Mesenchymal stem cell (in vitro differentiated cells and primary cell): ENCODE results near the gene PKP3.
"Not testable (repeated sequence)": the region's sequence is repeated elsewhere in the genome, so short reads cannot be mapped to it uniquely, and the experiment has no call there.

Source experiments
- DNase-seq: peaks from one replicate; pipeline ENCODE4 v3.0.0-alpha.2; 2013
- H2AFZ ChIP-seq: one replicate; pipeline ENCODE4 v1.6.1; 2013; ENCODE audit warnings: low read depth, mild to moderate bottlenecking, control low read depth, inconsistent platforms, low read length, moderate library complexity
- H2AK5ac ChIP-seq: 2 replicates; pipeline ENCODE4 v1.6.1; 2013; ENCODE audit warnings: low read length, moderate library complexity, mild to moderate bottlenecking, inconsistent platforms; ENCODE audit not compliant: severe bottlenecking
- H2BK120ac ChIP-seq: one replicate; pipeline ENCODE4 v1.6.1; 2013; ENCODE audit warnings: low read depth, mild to moderate bottlenecking, inconsistent platforms, low read length, moderate library complexity
- H2BK12ac ChIP-seq, 2 experiments: one replicate each; pipeline ENCODE4 v1.6.1; 2013; ENCODE audit warnings: inconsistent platforms in 2 of 2, low read length in 2 of 2, mild to moderate bottlenecking in 2 of 2, moderate library complexity in 2 of 2, control low read depth in 1 of 2
- H2BK15ac ChIP-seq: one replicate; pipeline ENCODE4 v1.6.1; 2013; ENCODE audit warnings: mild to moderate bottlenecking, low read depth, inconsistent platforms; ENCODE audit not compliant: poor library complexity, severe bottlenecking
- H2BK5ac ChIP-seq: 2 replicates; pipeline ENCODE4 v1.6.1; 2013; ENCODE audit warnings: low read depth, mild to moderate bottlenecking, low read length, control low read depth, inconsistent platforms; ENCODE audit not compliant: poor library complexity, severe bottlenecking
- H3K14ac ChIP-seq, 2 experiments: one replicate each; pipeline ENCODE4 v1.6.1; 2013; ENCODE audit warnings: inconsistent platforms in 2 of 2, low read length in 2 of 2, control low read depth in 1 of 2, mild to moderate bottlenecking in 1 of 2, moderate library complexity in 1 of 2
- H3K18ac ChIP-seq, 2 experiments: one replicate each; pipeline ENCODE4 v1.6.1; 2013; ENCODE audit warnings: inconsistent platforms in 2 of 2, low read length in 2 of 2, control low read depth in 1 of 2, low read depth in 1 of 2, mild to moderate bottlenecking in 1 of 2
- H3K23ac ChIP-seq, 2 experiments: one replicate each; pipeline ENCODE4 v1.6.1; 2013; ENCODE audit warnings: inconsistent platforms in 2 of 2, low read length in 2 of 2, mild to moderate bottlenecking in 2 of 2, moderate library complexity in 2 of 2, control low read depth in 1 of 2
- H3K27ac ChIP-seq: 2 replicates; pipeline ENCODE4 v1.5.1; 2013; ENCODE audit warnings: mild to moderate bottlenecking, moderate library complexity, low read length, control low read depth, inconsistent platforms; ENCODE audit not compliant: poor library complexity, severe bottlenecking
- H3K27me3 ChIP-seq, 2 experiments: 2 replicates each; pipeline versions ENCODE4 v1.6.1 to v1.7.0; 2013; ENCODE audit warnings: low read length in 2 of 2, mild to moderate bottlenecking in 2 of 2, moderate library complexity in 2 of 2, control low read depth in 1 of 2, inconsistent platforms in 1 of 2; ENCODE audit not compliant: control insufficient read depth in 1 of 2, insufficient read depth in 1 of 2
- H3K36me3 ChIP-seq, 2 experiments: 2 replicates each; pipeline versions ENCODE4 v1.6.1 to v1.7.0; 2013; ENCODE audit warnings: low read length in 2 of 2, control low read depth in 1 of 2, inconsistent platforms in 1 of 2, low read depth in 1 of 2, mild to moderate bottlenecking in 1 of 2; ENCODE audit not compliant: insufficient read depth in 2 of 2, control insufficient read depth in 1 of 2
- H3K4ac ChIP-seq, 2 experiments: one replicate each; pipeline ENCODE4 v1.6.1; 2013; ENCODE audit warnings: inconsistent platforms in 2 of 2, low read length in 2 of 2, mild to moderate bottlenecking in 2 of 2, moderate library complexity in 2 of 2, control low read depth in 1 of 2, low read depth in 1 of 2
- H3K4me1 ChIP-seq: 2 replicates; pipeline ENCODE4 v1.6.1; 2013; ENCODE audit warnings: low read depth, low read length, control low read depth; ENCODE audit not compliant: control insufficient read depth, insufficient read depth
- H3K4me2 ChIP-seq: 2 replicates; pipeline ENCODE4 v1.6.1; 2013; ENCODE audit warnings: low read length, mild to moderate bottlenecking, inconsistent platforms; ENCODE audit not compliant: poor library complexity, severe bottlenecking
- H3K4me3 ChIP-seq, 2 experiments: 2 replicates each; pipeline versions ENCODE4 v1.5.1 to v1.7.0; 2013; ENCODE audit warnings: low read length in 2 of 2, mild to moderate bottlenecking in 2 of 2, control low read depth in 1 of 2, low read depth in 1 of 2; ENCODE audit not compliant: insufficient read depth in 1 of 2
- H3K79me1 ChIP-seq: replicated peaks from 2 replicates; pipeline ENCODE4 v1.6.1; 2013; ENCODE audit warnings: mild to moderate bottlenecking, control low read depth, low read length, inconsistent platforms; ENCODE audit not compliant: poor library complexity, severe bottlenecking
- H3K9ac ChIP-seq: 2 replicates; pipeline ENCODE4 v1.7.0; 2013; ENCODE audit warnings: mild to moderate bottlenecking, low read length, moderate library complexity
- H3K9me3 ChIP-seq: 2 replicates; pipeline ENCODE4 v1.7.0; 2013; ENCODE audit warnings: mild to moderate bottlenecking, low read length; ENCODE audit not compliant: control insufficient read depth
- H4K8ac ChIP-seq: one replicate; pipeline ENCODE4 v1.6.1; 2013; ENCODE audit warnings: inconsistent platforms, mild to moderate bottlenecking, low read length, moderate library complexity
- H4K91ac ChIP-seq: one replicate; pipeline ENCODE4 v1.6.1; 2013; ENCODE audit warnings: mild to moderate bottlenecking, low read length, inconsistent platforms
- WGBS: methylation state at CpG from one replicate; pipeline ENCODE4 v1.1.7; 2013; ENCODE audit warnings: mixed read lengths; 5-methylcytosine and 5-hydroxymethylcytosine counted together

Gene PKP3

GRCh38 chr11:410711-411110 lies 16.7 kb downstream of the PKP3 start:
- H3K18ac ChIP-seq, H3K9ac ChIP-seq, H4K91ac ChIP-seq, H3K9me3 ChIP-seq, H2AK5ac ChIP-seq, H3K27ac ChIP-seq, H2BK15ac ChIP-seq, H3K79me1 ChIP-seq, H3K4me2 ChIP-seq, H3K23ac ChIP-seq, DNase-seq, H3K14ac ChIP-seq, H4K8ac ChIP-seq, H2BK12ac ChIP-seq, H3K36me3 ChIP-seq, H3K4ac ChIP-seq, H3K4me3 ChIP-seq, H2AFZ ChIP-seq, H2BK120ac ChIP-seq, H2BK5ac ChIP-seq: not testable (repeated sequence)
- 94% methylated on average over 3 of the region's 13 CpGs for WGBS
- Histone ChIP-seq H3K27me3 (peaks cover 0 to 14% of the 10 kb centered on the region in 2 experiments), H3K4me1 (peaks cover 72% of the 10 kb centered on the region)

DNA sequence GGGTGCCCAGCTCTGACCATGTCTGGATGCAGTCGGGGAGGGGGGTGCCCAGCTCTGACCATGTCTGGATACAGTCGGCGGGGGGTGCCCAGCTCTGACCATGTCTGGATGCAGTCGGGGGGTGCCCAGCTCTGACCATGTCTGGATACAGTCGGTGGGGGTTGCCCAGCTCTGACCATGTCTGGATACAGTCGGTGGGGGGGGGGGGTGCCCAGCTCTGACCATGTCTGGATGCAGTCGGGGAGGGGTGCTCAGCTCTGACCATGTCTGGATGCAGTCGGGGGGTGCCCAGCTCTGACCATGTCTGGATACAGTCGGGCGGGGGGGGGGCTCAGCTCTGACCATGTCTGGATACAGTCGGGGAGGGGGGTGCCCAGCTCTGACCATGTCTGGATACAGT lies 17.5 kb downstream of the PKP3 start:
- peaks cover 0 to 22% of the 10 kb centered on the region in 2 experiments for H3K27me3 ChIP-seq
- not testable (repeated sequence) for H2AFZ ChIP-seq, H2BK120ac ChIP-seq, H4K8ac ChIP-seq, H2BK15ac ChIP-seq, H3K4ac ChIP-seq, H2BK5ac ChIP-seq, H3K9ac ChIP-seq, H3K36me3 ChIP-seq, H3K23ac ChIP-seq, H3K27ac ChIP-seq, H4K91ac ChIP-seq, DNase-seq, H3K14ac ChIP-seq, H3K4me2 ChIP-seq, H3K4me3 ChIP-seq, H2BK12ac ChIP-seq, H2AK5ac ChIP-seq, H3K79me1 ChIP-seq, H3K9me3 ChIP-seq, H3K18ac ChIP-seq
- H3K4me1 ChIP-seq: peaks cover 72% of the 10 kb centered on the region
- 96% methylated on average over 6 of the region's 11 CpGs for WGBS

- Histone ChIP-seq H4K91ac (no peak overlapping the region), H2BK15ac (no peak overlapping the region), H3K36me3 (no peaks in the 10 kb centered on the region), H3K27me3 (peaks cover 0 to 33% of the 10 kb centered on the region in 2 experiments), H3K9ac (no peak overlapping the region), H3K4me3 (no peak overlapping the region), H3K23ac (no peak overlapping the region), H3K18ac (peak overlapping the region; percentile 16 to 37), H2BK120ac (no peak overlapping the region), H2AK5ac (no peak overlapping the region), H2BK5ac (no peak overlapping the region), H3K4ac (no peak overlapping the region), H2AFZ (no peak overlapping the region), H4K8ac (no peak overlapping the region), H3K4me1 (peaks cover 73% of the 10 kb centered on the region), H3K79me1 (no peaks in the 10 kb centered on the region), H3K27ac (no peak overlapping the region), H3K9me3 (no peaks in the 10 kb centered on the region), H3K4me2 (no peak overlapping the region), H2BK12ac (peak overlapping the region in 1 of 2 experiments; percentile 59), H3K14ac (peak overlapping the region in 1 of 2 experiments; percentile 26)
- DNase-seq: no peak
- 91% methylated on average over 12 of the region's 15 CpGs for WGBS
Observed at GRCh38 chr11:412641-413119, 18.7 kb downstream of the PKP3 start.

DNA sequence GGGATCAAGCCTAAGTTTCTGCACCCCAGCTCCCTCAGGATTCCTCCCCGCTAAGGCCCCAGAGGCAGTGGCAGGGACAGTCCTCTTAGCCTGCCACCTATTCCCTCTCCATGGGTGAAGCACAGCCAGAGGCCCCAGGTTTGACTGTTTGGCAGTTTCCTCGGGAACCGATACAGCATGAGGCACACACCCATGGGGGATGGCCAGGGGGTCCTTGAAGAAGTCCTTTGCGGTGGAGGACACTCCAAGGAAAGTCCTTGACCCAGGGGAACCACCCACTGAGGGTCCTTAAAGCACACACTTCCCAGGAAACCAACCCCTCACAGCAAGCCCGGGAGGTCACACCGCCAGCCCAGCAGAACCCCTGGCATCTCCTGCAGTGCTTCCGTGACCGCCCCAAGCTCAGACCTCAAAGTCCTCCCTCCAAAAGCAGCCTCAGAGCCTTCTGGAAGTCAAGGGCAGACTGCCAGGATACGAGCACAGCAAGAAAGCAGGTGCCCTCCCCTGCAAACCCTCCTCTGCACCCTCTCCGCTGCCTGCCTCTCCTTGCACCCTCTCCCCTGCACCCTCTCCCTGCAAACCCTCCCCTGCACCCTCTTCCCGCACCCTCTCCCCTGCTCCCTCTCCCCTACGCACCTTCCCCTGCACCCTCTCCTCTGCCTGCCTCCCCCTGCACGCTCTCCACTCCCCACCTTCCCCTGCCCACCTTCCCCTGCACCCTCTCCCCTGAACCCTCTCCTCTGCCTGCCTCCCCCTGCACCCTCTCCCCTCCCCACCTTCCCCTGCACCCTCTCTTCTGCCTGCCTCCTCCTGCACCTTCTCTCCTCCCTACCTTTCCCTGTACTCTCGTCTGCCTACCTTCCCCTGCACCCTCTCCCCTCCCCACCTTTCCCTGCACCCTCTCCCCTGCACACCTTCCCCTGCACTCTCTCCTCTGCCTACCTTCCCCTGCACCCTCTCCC lies 19.4 kb downstream of the PKP3 start:
- H4K8ac ChIP-seq: peak overlapping the region; percentile 22
- peaks cover 71% of the 10 kb centered on the region for H3K4me1 ChIP-seq
- 68% methylated on average over 13 of the region's 14 CpGs for WGBS
- H3K36me3 ChIP-seq: no peaks in the 10 kb centered on the region
- H3K4ac ChIP-seq: no peak overlapping the region
- no peak overlapping the region for H3K23ac ChIP-seq
- no peak overlapping the region for H2AFZ ChIP-seq
- peak overlapping the region; percentile 16 to 37 for H3K18ac ChIP-seq
- H2BK12ac ChIP-seq: peak overlapping the region in 1 of 2 experiments; percentile 59
- no peak overlapping the region for H2BK5ac ChIP-seq
- no peaks in the 10 kb centered on the region for H3K79me1 ChIP-seq
- H3K14ac ChIP-seq: peak overlapping the region in 1 of 2 experiments; percentile 72
- H3K27me3 ChIP-seq: peaks cover 0 to 40% of the 10 kb centered on the region in 2 experiments
- no peak overlapping the region for H2AK5ac ChIP-seq
- H2BK120ac ChIP-seq: no peak overlapping the region
- no peak overlapping the region for H3K4me3 ChIP-seq
- H3K9me3 ChIP-seq: no peaks in the 10 kb centered on the region
- H3K27ac ChIP-seq: no peak overlapping the region
- DNase-seq: no peak
- no peak overlapping the region for H2BK15ac ChIP-seq
- H4K91ac ChIP-seq: no peak overlapping the region
- H3K9ac ChIP-seq: no peak overlapping the region
- no peak overlapping the region for H3K4me2 ChIP-seq
